Fibroblast of villous mesenchyme (primary cell): ENCODE data around the gene MTARC1. TPM values are rescaled to one million over a fixed set of nuclear protein-coding genes. Genes with fewer than 3 reads are reported as not detected.

Experiments used
- DNase-seq: peaks from one replicate; pipeline ENCODE4 v3.0.0-alpha.2; 2010; ENCODE audit warnings: low read depth
- H3K4me3 ChIP-seq: 2 replicates; pipeline ENCODE4 v1.5.1; 2011; ENCODE audit warnings: low read depth, mild to moderate bottlenecking, low read length
- CTCF ChIP-seq: IDR thresholded peaks from 2 replicates; pipeline ENCODE4 v1.5.1; 2012; ENCODE audit warnings: low read depth, mild to moderate bottlenecking, low read length; ENCODE audit not compliant: insufficient read depth
- total RNA-seq: library from RNA; depleted of rRNA; stranded (reverse); fragments of >200 nt; gene quantifications from 2 replicates; pipeline ENCODE4 v1.2.3, GENCODE V29; 2012

Gene MTARC1
- total RNA-seq, 1 donor = 1.7 TPM

- no peak for TF ChIP-seq CTCF
- no peak overlapping the region for H3K4me3 ChIP-seq
- no peak for DNase-seq
These were observed 25.6 kb downstream of the MTARC1 start for GRCh38 chr1:220812308-220812707.

GRCh38 chr1:220813013-220813412 lies 26.3 kb downstream of the MTARC1 start:
- no peak for DNase-seq
- no peak for TF ChIP-seq CTCF
- H3K4me3 ChIP-seq = no peak overlapping the region

- DNase-seq = no peak
- no peak overlapping the region for H3K4me3 ChIP-seq
- no peak for TF ChIP-seq CTCF
These were observed 28.7 kb downstream of the MTARC1 start for GRCh38 chr1:220815409-220815808.

- no peak overlapping the region for H3K4me3 ChIP-seq
- peak; percentile 91 for DNase-seq
- no peak for TF ChIP-seq CTCF
These were observed 31.2 kb downstream of the MTARC1 start for GRCh38 chr1:220817907-220818306.

DNA sequence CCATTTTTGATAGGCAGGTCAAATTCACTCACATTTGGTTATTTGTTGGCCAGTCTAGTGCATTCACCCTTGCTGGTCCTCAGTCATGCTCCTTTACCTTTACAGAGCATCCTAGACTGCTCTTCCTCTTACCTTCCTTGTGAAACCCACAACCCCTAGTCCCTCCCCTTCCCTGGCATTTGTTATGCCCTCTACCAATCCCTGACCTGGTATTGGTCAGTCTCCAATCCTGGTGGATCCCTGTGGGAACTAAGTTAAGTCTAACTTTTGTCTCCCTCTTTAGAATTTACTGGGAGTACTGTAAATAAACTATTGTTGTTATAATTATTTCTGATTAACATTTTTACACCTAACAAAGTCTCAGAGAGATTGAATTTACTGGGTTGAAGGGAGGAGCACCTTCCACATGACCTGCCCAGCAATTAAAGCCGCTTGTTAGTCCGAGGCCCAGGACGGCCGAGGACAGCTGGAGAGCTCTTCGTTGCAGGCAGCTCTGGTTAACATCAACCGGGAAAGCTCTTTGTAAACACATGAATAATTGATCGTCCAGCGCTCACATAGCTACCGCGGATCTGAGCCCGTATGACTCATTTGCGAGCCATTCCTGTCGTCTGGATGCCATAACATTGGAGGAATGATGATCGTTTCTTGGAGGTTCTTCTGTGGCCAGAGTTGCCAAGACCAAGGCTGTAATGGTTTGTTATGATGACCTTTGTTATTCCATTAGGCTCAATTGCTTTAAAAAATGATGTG lies 31.9 kb downstream of the MTARC1 start:
- H3K4me3 ChIP-seq = no peak overlapping the region
- no peak for TF ChIP-seq CTCF
- DNase-seq = peak; percentile 99

DNA sequence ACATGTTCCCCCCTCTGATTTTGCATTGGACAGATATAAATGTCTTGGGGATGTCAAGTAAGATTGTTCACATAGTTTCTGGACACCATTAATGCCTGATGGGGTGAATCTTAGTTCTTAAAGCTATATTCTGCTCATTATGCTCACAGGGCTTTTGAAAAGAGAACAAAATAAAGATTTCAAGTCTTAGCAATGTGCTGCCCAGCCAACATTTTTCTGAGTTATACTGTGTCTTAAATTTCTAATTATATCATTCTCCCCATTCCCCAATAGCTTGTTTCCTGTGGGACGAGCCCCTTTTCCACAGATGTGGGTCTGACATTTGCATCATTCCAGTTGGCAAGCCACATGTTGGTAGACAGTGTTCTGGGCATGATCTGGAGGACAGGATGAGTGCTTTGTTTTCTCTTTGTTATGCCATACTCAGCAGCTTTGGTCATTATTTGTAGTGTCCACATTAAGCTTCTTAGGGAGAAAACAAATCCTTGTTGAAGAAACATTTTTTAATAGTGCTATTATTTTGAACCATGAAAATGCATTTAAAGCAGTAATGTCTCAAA lies 32.8 kb downstream of the MTARC1 start:
- DNase-seq = peak; percentile 54
- TF ChIP-seq CTCF = no peak
- H3K4me3 ChIP-seq = no peak overlapping the region
